ENCODE results near the gene AGAP1.

The AGAP1 gene

DNA sequence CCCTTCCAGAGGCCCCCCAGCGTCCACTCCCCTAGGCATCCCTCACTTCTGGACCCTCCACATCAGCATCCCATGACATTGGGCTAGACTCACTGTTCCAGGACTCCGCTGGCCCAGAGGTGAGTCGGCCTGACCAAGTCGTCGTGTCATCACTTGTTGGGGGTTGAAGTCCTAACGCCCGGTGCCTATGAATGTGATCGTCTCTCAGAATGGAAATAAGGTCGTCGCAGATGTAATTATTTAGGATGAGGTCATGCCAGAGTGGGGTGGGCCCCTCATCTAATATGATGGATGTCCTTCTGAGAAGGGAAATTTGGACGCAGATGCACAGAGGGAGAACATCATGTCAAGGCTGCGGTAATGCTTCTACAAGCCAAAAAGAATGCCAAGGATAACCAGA lies 142.7 kb downstream of the AGAP1 start:
- no peak for DNase-seq (ENCODE audit: low read depth)
- TF ChIP-seq, protein P1, sequence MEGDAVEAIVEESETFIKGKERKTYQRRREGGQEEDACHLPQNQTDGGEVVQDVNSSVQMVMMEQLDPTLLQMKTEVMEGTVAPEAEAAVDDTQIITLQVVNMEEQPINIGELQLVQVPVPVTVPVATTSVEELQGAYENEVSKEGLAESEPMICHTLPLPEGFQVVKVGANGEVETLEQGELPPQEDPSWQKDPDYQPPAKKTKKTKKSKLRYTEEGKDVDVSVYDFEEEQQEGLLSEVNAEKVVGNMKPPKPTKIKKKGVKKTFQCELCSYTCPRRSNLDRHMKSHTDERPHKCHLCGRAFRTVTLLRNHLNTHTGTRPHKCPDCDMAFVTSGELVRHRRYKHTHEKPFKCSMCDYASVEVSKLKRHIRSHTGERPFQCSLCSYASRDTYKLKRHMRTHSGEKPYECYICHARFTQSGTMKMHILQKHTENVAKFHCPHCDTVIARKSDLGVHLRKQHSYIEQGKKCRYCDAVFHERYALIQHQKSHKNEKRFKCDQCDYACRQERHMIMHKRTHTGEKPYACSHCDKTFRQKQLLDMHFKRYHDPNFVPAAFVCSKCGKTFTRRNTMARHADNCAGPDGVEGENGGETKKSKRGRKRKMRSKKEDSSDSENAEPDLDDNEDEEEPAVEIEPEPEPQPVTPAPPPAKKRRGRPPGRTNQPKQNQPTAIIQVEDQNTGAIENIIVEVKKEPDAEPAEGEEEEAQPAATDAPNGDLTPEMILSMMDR (IDR thresholded peaks at IDR 0.05; ENCODE audit: insufficient read depth, low read depth, low read length, missing control alignments) = no peak
- H3K4me3 ChIP-seq (ENCODE audit: low read depth, low read length) = no peak overlapping the region

DNA sequence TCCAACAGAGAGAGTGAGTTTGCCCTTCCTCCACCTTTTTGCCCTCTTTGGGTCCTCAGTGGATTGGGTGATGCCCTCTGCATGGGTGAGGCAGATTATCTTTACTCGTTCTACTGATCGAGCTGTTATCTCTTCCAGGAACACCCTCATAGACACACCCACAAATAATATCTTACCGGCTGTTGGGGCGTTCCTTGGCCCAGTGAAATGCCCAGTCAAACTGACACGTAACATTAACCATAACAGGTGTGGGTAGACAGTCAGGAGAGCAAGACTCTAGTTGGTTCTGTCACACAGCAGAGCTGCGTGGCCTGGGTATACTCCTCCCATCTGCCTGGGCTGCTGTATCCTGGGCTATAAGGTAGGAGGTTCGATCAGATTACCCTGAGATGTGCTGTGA lies 144.1 kb downstream of the AGAP1 start:
- no peak overlapping the region for H3K4me3 ChIP-seq (ENCODE audit: low read depth, low read length)
- TF ChIP-seq, protein P1 (IDR thresholded peaks at IDR 0.05; ENCODE audit: insufficient read depth, low read depth, low read length, missing control alignments) = no peak
- DNase-seq (ENCODE audit: low read depth) = no peak

DNA sequence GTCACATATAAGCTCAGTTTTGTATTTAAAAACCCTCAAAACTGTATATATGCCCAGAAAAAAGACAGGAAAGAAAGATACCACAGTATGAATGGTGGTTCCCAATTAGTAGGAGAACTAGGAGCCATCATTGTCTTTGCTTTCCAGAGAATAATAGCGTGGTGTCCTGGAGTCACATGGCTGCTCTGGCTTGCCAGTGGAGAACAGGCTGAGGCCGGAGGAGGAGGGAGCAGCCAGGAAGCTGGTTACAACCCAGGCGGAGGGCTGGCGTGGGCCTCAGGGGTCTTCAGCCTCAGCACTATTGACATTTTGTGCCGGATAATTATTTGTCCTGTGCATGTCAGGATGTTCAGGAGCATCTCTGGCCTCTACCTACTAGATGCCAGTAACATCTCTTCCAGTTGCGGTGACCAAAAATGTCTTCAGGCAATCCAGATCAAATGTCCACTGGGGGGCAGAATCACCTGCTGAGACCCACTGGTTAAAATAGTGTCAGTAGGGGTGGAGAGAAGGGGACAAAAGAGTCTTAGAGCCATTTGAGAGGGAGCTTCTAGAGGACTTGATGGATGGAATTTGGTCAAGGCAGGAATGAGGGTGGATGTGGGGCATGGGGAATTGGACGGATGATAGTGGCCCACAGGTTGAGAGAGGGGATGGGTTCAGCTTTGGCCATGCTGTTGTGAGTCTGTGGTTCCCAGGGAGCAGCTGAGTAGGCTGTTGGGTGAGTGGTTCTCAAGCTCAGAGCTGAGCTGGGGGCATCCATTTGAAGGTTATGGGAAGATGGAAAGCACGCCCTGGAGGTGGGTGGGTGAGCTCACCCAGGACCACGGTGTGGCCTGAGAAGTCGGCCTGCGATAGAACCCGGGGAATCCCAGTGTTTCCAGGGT lies 144.9 kb downstream of the AGAP1 start:
- TF ChIP-seq, protein P1 (IDR thresholded peaks at IDR 0.05; ENCODE audit: insufficient read depth, low read depth, low read length, missing control alignments) = no peak
- no peak overlapping the region for H3K4me3 ChIP-seq (ENCODE audit: low read depth, low read length)
- DNase-seq (ENCODE audit: low read depth) = no peak

DNA sequence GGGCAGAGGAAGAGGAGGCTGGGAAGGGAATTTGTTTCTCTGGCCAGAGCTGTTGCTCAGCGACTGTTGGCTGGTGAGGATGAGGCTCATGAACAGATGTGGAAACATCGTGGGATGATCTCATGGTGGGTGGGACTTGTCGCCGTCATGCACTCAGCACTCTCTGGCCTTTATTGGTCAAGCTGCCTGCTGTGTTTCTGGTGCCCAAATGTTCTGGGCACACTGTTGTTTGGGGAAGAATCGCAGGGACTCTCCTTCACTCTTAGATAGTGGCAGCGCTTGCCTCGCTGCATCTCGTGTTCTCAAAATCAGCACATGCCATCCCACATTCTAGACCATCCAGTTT lies 145.6 kb downstream of the AGAP1 start:
- no peak for DNase-seq (ENCODE audit: low read depth)
- no peak overlapping the region for H3K4me3 ChIP-seq (ENCODE audit: low read depth, low read length)
- TF ChIP-seq, protein P1 (IDR thresholded peaks at IDR 0.05; ENCODE audit: insufficient read depth, low read depth, low read length, missing control alignments) = no peak

DNA sequence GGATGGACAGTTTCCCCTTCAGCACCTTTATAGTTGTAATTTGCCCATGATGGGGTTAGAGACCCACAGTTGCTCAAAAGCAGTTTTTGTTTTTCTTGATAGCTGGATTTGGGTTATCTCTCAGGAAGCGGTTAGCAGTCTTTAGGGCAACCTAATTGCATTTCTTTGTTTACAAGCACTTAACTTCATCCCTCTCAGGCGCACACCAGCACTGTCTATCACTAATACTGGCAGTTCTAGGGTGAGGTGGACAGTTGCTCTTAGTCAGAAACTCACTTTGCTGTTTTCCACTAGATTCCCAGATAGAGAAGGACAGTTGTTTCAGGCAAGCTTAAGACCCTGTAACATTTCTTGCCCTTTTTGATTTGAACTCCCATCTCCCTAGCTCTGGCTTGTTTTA lies 146.0 kb downstream of the AGAP1 start:
- TF ChIP-seq, protein P1 (IDR thresholded peaks at IDR 0.05; ENCODE audit: insufficient read depth, low read depth, low read length, missing control alignments) = no peak
- H3K4me3 ChIP-seq (ENCODE audit: low read depth, low read length) = no peak overlapping the region
- DNase-seq (ENCODE audit: low read depth) = no peak

DNA sequence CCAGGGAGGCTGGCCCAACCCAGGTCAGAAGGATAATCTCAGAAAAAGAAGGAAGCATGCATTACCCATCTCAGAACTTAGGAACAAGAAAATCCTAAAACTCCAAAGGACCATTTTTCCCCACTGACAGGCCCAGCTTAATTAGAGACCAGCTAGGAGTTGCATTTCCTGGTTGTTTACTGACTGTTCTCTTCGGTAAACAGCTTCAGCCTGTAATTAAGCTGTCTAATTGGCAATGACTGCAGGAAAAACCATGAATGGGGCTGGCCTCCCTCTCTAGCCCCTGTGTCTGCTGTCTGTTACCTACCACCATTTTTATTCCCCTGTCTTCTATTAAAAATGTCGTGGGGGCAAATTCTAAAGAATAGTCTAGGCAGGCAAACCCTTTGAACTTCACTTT lies 146.5 kb downstream of the AGAP1 start:
- no peak for DNase-seq (ENCODE audit: low read depth)
- H3K4me3 ChIP-seq (ENCODE audit: low read depth, low read length) = no peak overlapping the region
- TF ChIP-seq, protein P1 (IDR thresholded peaks at IDR 0.05; ENCODE audit: insufficient read depth, low read depth, low read length, missing control alignments) = no peak

Measured in GM12865 (cell line).